ENCODE measurements around the gene ASB10.

DNA sequence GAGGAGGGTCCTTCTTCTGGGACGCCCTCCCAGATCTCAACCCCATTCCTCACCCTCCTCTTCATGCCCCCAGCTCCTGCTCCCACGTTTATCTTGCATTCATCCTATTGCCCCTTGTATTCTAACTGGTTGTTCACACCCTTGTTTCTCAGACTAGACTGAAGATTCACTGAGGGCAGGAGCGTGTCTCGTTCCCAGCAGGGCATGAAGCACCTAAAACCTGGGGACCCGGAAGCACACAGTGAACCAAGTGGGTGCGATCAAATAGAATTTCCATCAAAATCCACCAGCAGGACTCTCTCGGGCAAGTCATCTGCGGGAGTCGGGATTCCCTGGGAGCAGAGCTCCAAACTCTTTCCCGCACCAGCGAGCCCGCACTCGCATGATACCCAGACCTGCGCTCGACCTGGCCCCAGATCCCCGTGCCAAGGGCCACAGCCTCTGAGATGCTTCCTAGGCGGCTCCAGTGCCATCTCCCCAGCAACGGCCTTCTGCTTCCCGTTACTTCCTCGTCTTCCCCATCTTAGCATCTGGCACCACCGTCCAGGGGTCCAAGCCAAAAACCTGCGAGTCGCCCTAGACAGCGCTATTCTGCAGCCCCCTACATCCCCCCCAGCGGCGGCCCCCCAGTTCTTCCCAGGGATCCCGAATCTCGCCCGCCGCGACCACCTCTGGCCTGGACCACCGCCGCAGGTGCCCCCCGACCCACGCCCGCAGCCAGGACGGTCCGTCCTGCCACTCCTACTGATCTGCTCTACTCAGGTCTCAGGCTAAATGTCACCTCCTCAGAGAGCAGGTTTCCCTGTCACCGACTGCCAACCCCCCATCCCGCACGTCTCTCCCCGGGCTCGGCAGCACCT lies 13.4 kb downstream of the ASB10 start:
- TF ChIP-seq POLR2A (IDR thresholded peaks at IDR 0.05; ENCODE audit: low read length), result no peak
- TF ChIP-seq GATA1 (IDR thresholded peaks at IDR 0.05; ENCODE audit: low read depth, low read length), result no peak

Data from erythroblast (primary cell).